DMS53 treated with DMSO at 0.1 percent for 48 hours (cell line): Measurements from ENCODE around the gene RNU1-2.
A peak's percentile ranks its signal among the peaks of the same experiment; 100 is the strongest.
"Not testable (repeated sequence)": the region's sequence is repeated elsewhere in the genome, so short reads cannot be mapped to it uniquely, and the experiment has no call there.

Experiments used
- DNase-seq: peaks from one replicate; lab custom pipeline; 2025; ENCODE audit not compliant: unreplicated experiment; lab: John Stamatoyannopoulos, UW

The RNU1-2 gene

GRCh38 chr1:16888860-16889816, 6.6 kb upstream of the RNU1-2 start:
- peak; percentile 39 for DNase-seq

GRCh38 chr1:16890539-16891021, 5.2 kb upstream of the RNU1-2 start:
- not testable (repeated sequence) for DNase-seq

- DNase-seq: not testable (repeated sequence)
These were observed 4.7 kb upstream of the RNU1-2 start for GRCh38 chr1:16891057-16891456.

GRCh38 chr1:16892978-16893525, 2.7 kb upstream of the RNU1-2 start:
- not testable (repeated sequence) for DNase-seq

- DNase-seq: not testable (repeated sequence)
These were observed 2.0 kb upstream of the RNU1-2 start for GRCh38 chr1:16893796-16894195.

GRCh38 chr1:16894338-16894737, 1.4 kb upstream of the RNU1-2 start:
- DNase-seq: not testable (repeated sequence)

- DNase-seq: not testable (repeated sequence)
These were observed 565 bp upstream of the RNU1-2 start for GRCh38 chr1:16895233-16895597.

- peak; percentile 61 for DNase-seq
These were observed 706 bp downstream of the RNU1-2 start for GRCh38 chr1:16896316-16897055.

- DNase-seq: not testable (repeated sequence)
These were observed 1.9 kb downstream of the RNU1-2 start for GRCh38 chr1:16897653-16898052.

GRCh38 chr1:16898298-16898697, 2.5 kb downstream of the RNU1-2 start:
- DNase-seq: not testable (repeated sequence)

GRCh38 chr1:16899020-16899419, 3.2 kb downstream of the RNU1-2 start:
- not testable (repeated sequence) for DNase-seq

GRCh38 chr1:16900751-16901150, 5.0 kb downstream of the RNU1-2 start:
- DNase-seq: no peak

- not testable (repeated sequence) for DNase-seq
These were observed 5.6 kb downstream of the RNU1-2 start for GRCh38 chr1:16901371-16901770.

GRCh38 chr1:16903054-16903453, 7.3 kb downstream of the RNU1-2 start:
- DNase-seq: no peak

GRCh38 chr1:16903458-16903796, 7.6 kb downstream of the RNU1-2 start:
- DNase-seq: peak; percentile 39

GRCh38 chr1:16904560-16905109, 8.9 kb downstream of the RNU1-2 start:
- DNase-seq: peak; percentile 88

GRCh38 chr1:16905110-16905867, 9.5 kb downstream of the RNU1-2 start:
- peak; percentile 81 for DNase-seq

GRCh38 chr1:16905868-16906702, 10.3 kb downstream of the RNU1-2 start:
- DNase-seq: no peak

- DNase-seq: no peak
These were observed 11.1 kb downstream of the RNU1-2 start for GRCh38 chr1:16906873-16907272.
